ENCODE measurements around the gene DLG5.
"Not testable (repeated sequence)": the region's sequence is repeated elsewhere in the genome, so short reads cannot be mapped to it uniquely, and the experiment has no call there.

The DLG5 gene

DNA sequence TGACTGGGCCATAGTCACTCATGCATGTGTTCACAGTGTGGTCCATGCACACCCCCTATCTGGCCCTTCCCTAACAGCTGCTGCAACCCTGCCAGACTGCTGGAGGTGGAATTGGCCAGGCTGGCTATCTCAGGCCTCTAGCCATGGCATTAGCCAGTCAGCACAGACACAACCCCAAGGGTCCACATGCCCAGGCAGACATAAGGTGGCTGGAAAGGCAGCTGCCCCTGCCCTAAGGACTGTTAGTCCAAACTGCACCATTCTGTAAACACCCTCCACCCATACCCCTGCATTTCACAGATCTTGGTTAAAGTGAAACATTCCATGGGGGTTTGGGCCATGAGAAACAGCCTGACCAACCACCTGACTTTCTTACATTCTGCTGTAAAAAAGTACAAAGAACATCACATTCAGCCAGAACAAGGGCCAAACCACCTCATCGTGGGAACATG is 151.6 kb downstream of the DLG5 start:
- no peak overlapping the region for H3K4me3 Mint-ChIP-seq
- H3K9me3 Mint-ChIP-seq, result peaks cover 18% of the 10 kb centered on the region
- H3K27ac Mint-ChIP-seq, result no peak overlapping the region
- H3K27me3 Mint-ChIP-seq, result no peaks in the 10 kb centered on the region
- peaks cover 6% of the 10 kb centered on the region for H3K36me3 Mint-ChIP-seq (ENCODE audit: low read depth)
- no peaks in the 10 kb centered on the region for H3K4me1 Mint-ChIP-seq (ENCODE audit: low read depth)

GRCh38 chr10:77773631-77774426 is 152.7 kb downstream of the DLG5 start:
- peaks cover 18% of the 10 kb centered on the region for H3K9me3 Mint-ChIP-seq
- no peaks in the 10 kb centered on the region for H3K4me1 Mint-ChIP-seq (ENCODE audit: low read depth)
- H3K27ac Mint-ChIP-seq, result no peak overlapping the region
- peaks cover 6% of the 10 kb centered on the region for H3K36me3 Mint-ChIP-seq (ENCODE audit: low read depth)
- no peak overlapping the region for H3K4me3 Mint-ChIP-seq
- H3K27me3 Mint-ChIP-seq, result no peaks in the 10 kb centered on the region

DNA sequence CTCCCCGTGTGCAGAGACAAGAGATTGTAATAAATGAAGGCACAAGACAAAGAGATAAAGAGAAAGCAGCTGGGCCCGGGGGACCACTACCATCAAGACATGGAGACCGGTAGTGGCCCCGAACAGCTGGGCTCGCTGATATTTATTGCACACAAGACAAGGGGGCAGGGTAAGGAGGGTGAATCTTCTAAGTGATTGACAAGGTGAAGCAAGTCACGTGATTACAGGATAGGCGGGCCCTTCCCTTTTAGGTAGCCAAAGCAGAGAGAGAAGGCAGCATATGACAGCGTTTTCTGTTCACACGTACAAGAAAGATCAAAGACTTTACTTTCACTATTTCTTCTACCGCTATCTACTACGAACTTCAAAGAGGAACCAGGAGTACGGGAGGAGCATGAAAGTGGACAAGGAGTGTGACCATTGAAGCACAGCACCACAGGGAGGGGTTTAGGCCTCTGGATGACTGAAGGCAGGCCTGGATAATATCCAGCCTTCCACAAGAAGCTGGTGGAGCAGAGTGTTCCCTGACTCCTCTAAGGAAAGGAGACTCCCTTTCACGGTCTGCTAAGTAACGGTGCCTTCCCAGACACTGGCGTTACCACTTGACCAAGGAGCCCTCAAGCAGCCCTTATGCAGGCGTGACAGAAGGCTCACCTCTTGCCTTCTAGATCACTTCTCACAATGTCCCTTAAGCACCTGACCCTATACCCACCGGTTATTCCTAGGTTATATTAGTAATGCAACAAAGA is 153.5 kb downstream of the DLG5 start:
- H3K36me3 Mint-ChIP-seq (ENCODE audit: low read depth); H3K27ac Mint-ChIP-seq; H3K4me3 Mint-ChIP-seq; H3K27me3 Mint-ChIP-seq; H3K4me1 Mint-ChIP-seq (ENCODE audit: low read depth): not testable (repeated sequence)
- peaks cover 18% of the 10 kb centered on the region for H3K9me3 Mint-ChIP-seq

- Mint-ChIP-seq H3K4me3 (no peak overlapping the region), H3K4me1 (ENCODE audit: low read depth) (no peaks in the 10 kb centered on the region), H3K27me3 (peaks cover 4% of the 10 kb centered on the region), H3K36me3 (ENCODE audit: low read depth) (peaks cover 6% of the 10 kb centered on the region), H3K9me3 (peaks cover 13% of the 10 kb centered on the region), H3K27ac (no peak overlapping the region)
Measured at GRCh38 chr10:77771851-77772250, 154.7 kb downstream of the DLG5 start.

GRCh38 chr10:77771450-77771849 is 155.1 kb downstream of the DLG5 start:
- Mint-ChIP-seq H3K4me1 (ENCODE audit: low read depth) (no peaks in the 10 kb centered on the region), H3K4me3 (no peak overlapping the region), H3K36me3 (ENCODE audit: low read depth) (peaks cover 5% of the 10 kb centered on the region), H3K9me3 (peaks cover 11% of the 10 kb centered on the region), H3K27ac (no peak overlapping the region), H3K27me3 (peaks cover 8% of the 10 kb centered on the region)

GRCh38 chr10:77770868-77771175 is 155.7 kb downstream of the DLG5 start:
- Mint-ChIP-seq H3K4me3 (no peak overlapping the region), H3K4me1 (ENCODE audit: low read depth) (no peaks in the 10 kb centered on the region), H3K36me3 (ENCODE audit: low read depth) (no peaks in the 10 kb centered on the region), H3K9me3 (peaks cover 5% of the 10 kb centered on the region), H3K27ac (no peak overlapping the region), H3K27me3 (peaks cover 9% of the 10 kb centered on the region)

GRCh38 chr10:77770081-77770867 is 156.3 kb downstream of the DLG5 start:
- no peaks in the 10 kb centered on the region for H3K9me3 Mint-ChIP-seq
- H3K27ac Mint-ChIP-seq, result no peak overlapping the region
- no peaks in the 10 kb centered on the region for H3K4me1 Mint-ChIP-seq (ENCODE audit: low read depth)
- no peak overlapping the region for H3K4me3 Mint-ChIP-seq
- H3K27me3 Mint-ChIP-seq, result peaks cover 9% of the 10 kb centered on the region
- H3K36me3 Mint-ChIP-seq (ENCODE audit: low read depth), result no peaks in the 10 kb centered on the region

DNA sequence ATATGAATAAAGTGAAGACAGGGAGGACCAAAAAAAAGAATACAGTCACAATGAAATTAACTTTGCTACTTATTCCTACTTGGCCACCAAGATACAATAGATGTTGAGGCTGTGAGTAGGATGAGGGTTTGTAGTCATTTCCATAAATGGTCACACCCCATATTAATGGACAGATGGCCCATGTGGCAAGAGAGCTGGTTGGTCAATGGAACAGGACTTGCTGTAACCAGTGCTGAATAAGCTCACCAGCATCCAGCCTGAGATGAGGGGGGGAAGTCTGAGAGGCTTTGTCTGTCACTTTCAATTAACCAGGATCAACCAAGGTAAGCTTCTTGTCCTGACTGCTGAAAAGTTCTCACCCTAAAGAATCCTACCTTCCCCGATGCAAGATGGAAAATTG is 158.5 kb downstream of the DLG5 start:
- peaks cover 14% of the 10 kb centered on the region for H3K27me3 Mint-ChIP-seq
- no peaks in the 10 kb centered on the region for H3K4me1 Mint-ChIP-seq (ENCODE audit: low read depth)
- H3K9me3 Mint-ChIP-seq, result no peaks in the 10 kb centered on the region
- no peaks in the 10 kb centered on the region for H3K36me3 Mint-ChIP-seq (ENCODE audit: low read depth)
- H3K27ac Mint-ChIP-seq, result no peak overlapping the region
- H3K4me3 Mint-ChIP-seq, result no peak overlapping the region

DNA sequence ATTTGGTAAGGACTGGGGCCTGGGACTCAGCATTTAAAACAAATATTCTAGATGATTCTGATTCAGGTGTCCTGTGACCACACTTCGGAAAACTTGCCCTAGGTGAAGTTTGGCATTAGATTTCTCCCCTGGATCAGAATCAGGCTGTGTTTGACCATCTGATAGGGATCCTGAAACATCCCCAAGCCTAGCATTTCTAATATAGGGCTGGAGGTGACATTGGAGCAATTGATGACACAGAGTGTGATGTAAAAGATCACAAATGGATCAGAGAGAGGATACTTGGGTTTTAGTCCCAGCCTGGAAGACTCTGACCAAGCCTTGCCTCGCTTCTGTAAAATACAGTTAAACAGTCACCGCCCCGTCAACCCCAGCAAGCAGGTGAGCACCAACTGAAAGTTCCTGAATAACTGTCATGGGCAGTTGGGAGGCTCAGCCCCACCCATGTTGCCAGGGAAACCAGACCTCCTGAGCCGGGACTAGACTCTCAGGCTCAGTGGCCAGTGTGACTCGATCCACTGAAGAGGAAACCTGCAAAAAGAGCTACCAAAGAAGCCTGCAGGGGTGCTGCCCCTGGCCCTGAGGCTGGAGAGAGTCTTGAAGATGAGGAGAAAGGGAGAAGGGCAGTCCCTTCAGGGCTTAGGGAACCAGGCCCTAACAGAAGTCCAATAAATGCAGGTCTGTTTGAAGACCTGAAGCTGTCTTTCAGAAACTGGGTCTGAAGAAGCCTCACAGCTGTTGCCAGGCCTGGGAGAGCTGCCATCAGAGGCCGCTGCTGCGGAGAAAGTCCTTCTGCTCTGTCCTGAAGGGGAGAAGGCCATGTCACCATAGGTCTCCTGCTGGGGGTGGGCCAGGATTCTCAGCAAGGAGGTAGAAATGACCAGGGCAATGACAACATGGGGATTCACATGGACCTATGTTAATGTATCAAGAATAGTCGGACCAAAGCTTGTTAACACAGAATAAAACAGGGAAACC is 162.8 kb downstream of the DLG5 start:
- no peak overlapping the region for H3K27ac Mint-ChIP-seq
- H3K27me3 Mint-ChIP-seq, result peaks cover 14% of the 10 kb centered on the region
- H3K36me3 Mint-ChIP-seq (ENCODE audit: low read depth), result no peaks in the 10 kb centered on the region
- no peaks in the 10 kb centered on the region for H3K4me1 Mint-ChIP-seq (ENCODE audit: low read depth)
- H3K4me3 Mint-ChIP-seq, result no peak overlapping the region
- H3K9me3 Mint-ChIP-seq, result no peaks in the 10 kb centered on the region

DNA sequence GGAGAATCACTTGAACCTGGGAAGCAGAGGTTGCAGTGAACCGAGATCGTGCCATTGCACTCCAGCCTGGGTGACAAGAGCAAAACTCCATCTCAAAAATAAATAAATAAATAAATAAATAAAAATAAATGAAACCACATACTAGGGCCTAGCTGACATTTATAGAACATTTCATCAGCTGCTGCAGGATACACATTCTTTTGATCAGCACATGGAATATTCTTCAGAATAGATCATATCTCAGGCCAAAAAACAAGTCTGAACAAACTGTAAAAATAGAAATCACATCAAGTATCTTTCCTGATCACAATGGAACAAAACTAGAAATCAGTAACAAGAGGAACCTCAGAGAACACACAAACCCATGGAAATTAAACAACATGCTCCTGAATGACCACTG is 168.1 kb downstream of the DLG5 start:
- not testable (repeated sequence) for H3K4me3 Mint-ChIP-seq; H3K27ac Mint-ChIP-seq; H3K9me3 Mint-ChIP-seq; H3K4me1 Mint-ChIP-seq (ENCODE audit: low read depth); H3K36me3 Mint-ChIP-seq (ENCODE audit: low read depth)
- H3K27me3 Mint-ChIP-seq, result peaks cover 27% of the 10 kb centered on the region

- Mint-ChIP-seq H3K27ac (no peak overlapping the region), H3K9me3 (no peaks in the 10 kb centered on the region), H3K36me3 (ENCODE audit: low read depth) (no peaks in the 10 kb centered on the region), H3K4me1 (ENCODE audit: low read depth) (no peaks in the 10 kb centered on the region), H3K4me3 (no peak overlapping the region), H3K27me3 (peaks cover 31% of the 10 kb centered on the region)
Measured at GRCh38 chr10:77756319-77757232, 170.0 kb downstream of the DLG5 start.

- no peak overlapping the region for H3K27ac Mint-ChIP-seq
- H3K9me3 Mint-ChIP-seq, result peaks cover 18% of the 10 kb centered on the region
- peaks cover 27% of the 10 kb centered on the region for H3K27me3 Mint-ChIP-seq
- H3K4me3 Mint-ChIP-seq, result no peak overlapping the region
- H3K4me1 Mint-ChIP-seq (ENCODE audit: low read depth), result no peaks in the 10 kb centered on the region
- no peaks in the 10 kb centered on the region for H3K36me3 Mint-ChIP-seq (ENCODE audit: low read depth)
Measured at GRCh38 chr10:77746047-77746707, 180.4 kb downstream of the DLG5 start.

DNA sequence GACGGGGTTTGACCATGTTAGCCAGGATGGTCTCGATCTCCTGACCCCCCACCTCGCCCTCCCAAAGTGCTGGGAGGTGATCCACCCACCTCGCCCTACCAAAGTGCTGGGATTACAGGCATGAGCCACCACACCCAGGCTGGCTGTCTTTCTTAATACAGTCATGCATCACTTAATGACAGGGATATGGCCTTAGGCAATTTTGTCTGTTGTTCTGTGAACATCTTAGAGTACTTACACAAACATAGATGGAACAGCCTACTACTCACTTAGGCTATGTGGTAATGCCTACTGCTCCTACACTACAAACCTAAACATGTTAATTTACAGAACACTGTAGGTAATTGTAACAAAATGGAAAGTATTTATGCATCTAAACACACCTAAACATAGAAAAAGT is 182.3 kb downstream of the DLG5 start:
- H3K27ac Mint-ChIP-seq, result no peak overlapping the region
- H3K9me3 Mint-ChIP-seq, result peaks cover 21% of the 10 kb centered on the region
- no peak overlapping the region for H3K4me3 Mint-ChIP-seq
- peaks cover 16% of the 10 kb centered on the region for H3K27me3 Mint-ChIP-seq
- no peaks in the 10 kb centered on the region for H3K4me1 Mint-ChIP-seq (ENCODE audit: low read depth)
- H3K36me3 Mint-ChIP-seq (ENCODE audit: low read depth), result no peaks in the 10 kb centered on the region

Measured in stimulated activated naive CD8-positive, alpha-beta T cell treated with anti-CD3 and anti-CD28 coated beads, Interleukin-15, Interleukin-2, amounts not matched to agents 100 ng/mL and 50 ng/mL, for 24 hours (primary cell).